Heart left ventricle (tissue), 16 donors: ENCODE measurements around the gene ARHGEF28. TPM values are rescaled to one million over a fixed set of nuclear protein-coding genes. Genes with fewer than 3 reads are reported as not detected.

Source experiments
- ATAC-seq, 4 donors: fragments of 200-7000 bp; cut with Tn5 transposase; one replicate each; pipeline ENCODE4 v1.9.1; 2020 to 2022; ENCODE audit warnings: moderate library complexity in 4 of 4, mild to moderate bottlenecking in 3 of 4, moderate number of reproducible peaks in 1 of 4
- DNase-seq, 5 donors: peaks; one replicate each; pipeline ENCODE4 v3.0.0-alpha.2; 2020
- H3K27ac ChIP-seq, 12 donors: fragments of 200-600 bp; sonication (generic) in 4 of 12; one replicate each; pipeline versions ENCODE4 v1.5.0 to v1.8.0; 2016 to 2022; ENCODE audit warnings: mild to moderate bottlenecking in 2 of 12
- H3K27me3 ChIP-seq, 9 donors: fragments of 200-600 bp; sonication (generic) in 2 of 9; one replicate each; pipeline versions ENCODE4 v1.5.1 to v1.8.0; 2016 to 2022; ENCODE audit warnings: mild to moderate bottlenecking in 3 of 9
- H3K36me3 ChIP-seq, 9 donors: fragments of 200-600 bp; sonication (generic) in 2 of 9; one replicate each; pipeline versions ENCODE4 v1.5.0 to v1.8.0; 2018 to 2022; ENCODE audit warnings: mild to moderate bottlenecking in 2 of 9
- H3K4me1 ChIP-seq, 12 donors: fragments of 200-600 bp; sonication (generic) in 4 of 12; one replicate each; pipeline versions ENCODE4 v1.5.0 to v1.8.0; 2016 to 2022; ENCODE audit warnings: mild to moderate bottlenecking in 3 of 12
- H3K4me3 ChIP-seq, 12 donors: fragments of 200-600 bp; sonication (generic) in 4 of 12; one replicate each; pipeline versions ENCODE4 v1.5.0 to v1.8.0; 2017 to 2022; ENCODE audit warnings: mild to moderate bottlenecking in 9 of 12, moderate library complexity in 4 of 12
- H3K9me3 ChIP-seq, 12 donors: fragments of 200-600 bp; sonication (generic) in 4 of 12; one replicate each; pipeline versions ENCODE4 v1.5.0 to v1.8.0; 2016 to 2022; ENCODE audit warnings: mild to moderate bottlenecking in 1 of 12
- CTCF ChIP-seq, 12 donors: fragments of 200-600 bp; sonication (generic) in 4 of 12; IDR thresholded peaks; one replicate each; pipeline versions ENCODE4 v1.5.0 to v1.8.0; 2018 to 2022; ENCODE audit warnings: antibody characterized with exemption in 12 of 12, mild to moderate bottlenecking in 5 of 12
- POLR2A ChIP-seq, 2 donors: fragments of 450-650 bp; IDR thresholded peaks; one replicate each; pipeline ENCODE4 v1.6.1; 2017; ENCODE audit warnings: antibody characterized with exemption in 2 of 2, mild to moderate bottlenecking in 2 of 2, moderate library complexity in 2 of 2
- WGBS, 4 donors: extraction: QIAGEN DNeasy Blood & Tissue Kit in 2 of 4; methylation state at CpG; one replicate each; pipeline versions ENCODE4 v1.1.5 to v1.1.7; 2013 to 2018; 5-methylcytosine and 5-hydroxymethylcytosine counted together
- intact Hi-C, 10 donors: fragments of 100-400 bp; cut with DNase I; formaldehyde crosslinking; loops; one replicate each; pipeline versions ENCODE4 v1.11.1 to v1.14.2; 2022
- polyA plus RNA-seq, 2 donors: library from polyadenylated mRNA; stranded (reverse); fragments of 200-250 nt; gene quantifications; one replicate each; pipeline ENCODE4 v1.2.3, GENCODE V29; 2013
- total RNA-seq, 9 donors: library from RNA; depleted of rRNA in 2 of 9; stranded (reverse); fragments of >200 nt in 2 of 9; fragmentation: NEBNext Ultra II Directional in 3 of 9; extraction: Animal tissue kit (Norgen Biotek cat#: 25700) in 3 of 9; gene quantifications; one replicate each; pipeline versions ENCODE4 v1.1.0 to v1.2.4, GENCODE V29; 2016 to 2023
- donor health status: ischemic (EF 13 %, LVEDD 7.1; RV severe dilation, severe dysfunction).
- donor health status: healthy with polysubstance abuse.
- donor health status: DM: no; HTN: yes; CAD: no.
- donor health status: DM: no; HTN: no; CAD: no.
- donor health status: ischemic (EF 25% LVEDD 6.9; RV normal size, moderate dysfunction).
- donor health status: ischemic (EF 25% LVEDD 5.7; RV mildly dilated, moderate dysfunction).
- donor health status: healthy.
- donor health status: DM: yes; HTN: yes; CAD: no.
- donor health status: ischemic (EF 35%, LVEDD 5.7; RV mildly dilated, moderate dysfunction).
- donor health status: nonischemic (EF 11% LVEDD 7.7; RV severe dilation, severe dysfunction).
- donor health status: DM: yes; HTN: yes; CAD: no.
- donor health status: PGD.
- donor health status: ischemic (EF 29% LVEDD 5.4; RV normal size, mild dysfunction).
- donor health status: nonischemic (EF 23%, LVEDD 6.1; RV moderate dilation, normal function).

ARHGEF28 gene
- total and polyA plus RNA-seq, 11 donors, result 0.51 to 7.7 (median 1.7) TPM

DNA sequence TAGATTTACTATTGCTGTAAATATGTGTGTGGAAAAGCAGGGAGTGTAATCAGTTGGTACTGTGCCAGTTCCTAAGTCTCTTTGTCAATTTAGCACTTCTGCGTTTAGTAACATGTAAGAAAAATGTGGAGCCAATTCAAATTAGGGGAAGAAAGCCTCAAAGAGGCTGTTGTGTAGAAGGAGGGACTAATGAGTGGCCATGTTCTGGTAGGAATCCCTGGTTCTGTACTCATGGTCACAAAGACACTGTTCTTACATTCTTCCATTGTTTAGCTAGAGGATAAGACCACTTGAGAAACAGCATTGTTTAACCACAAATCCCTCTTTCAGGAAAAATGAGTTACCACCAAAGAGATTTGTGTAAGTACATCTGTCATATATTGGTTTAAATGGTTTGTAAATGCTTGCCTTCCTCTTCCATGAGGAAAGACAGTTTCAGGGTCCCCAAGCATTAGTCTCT lies 14.9 kb downstream of the ARHGEF28 start:
- peaks cover 0 to 5% (median 0%) of the 10 kb centered on the region in 9 donors for H3K27me3 ChIP-seq
- intact Hi-C loops, result no loop called here
- TF ChIP-seq POLR2A (IDR thresholded peaks at IDR 0.05) (no peak), CTCF (IDR thresholded peaks at IDR 0.05) (no peak)
- WGBS, 4 donors, result 5 to 23% (median 12%) methylated on average over 1 of the region's 1 CpG
- no peak for ATAC-seq
- H3K4me3 ChIP-seq, result no peak overlapping the region
- H3K27ac ChIP-seq, result no peak overlapping the region
- H3K36me3 ChIP-seq, result no peaks in the 10 kb centered on the region
- no peaks in the 10 kb centered on the region for H3K9me3 ChIP-seq
- DNase-seq, result no peak
- H3K4me1 ChIP-seq, result peaks cover 0 to 6% (median 0%) of the 10 kb centered on the region in 12 donors

GRCh38 chr5:73641811-73642210 lies 15.8 kb downstream of the ARHGEF28 start:
- no peak overlapping the region for H3K4me3 ChIP-seq
- H3K4me1 ChIP-seq, result peaks cover 0 to 6% (median 0%) of the 10 kb centered on the region in 12 donors
- TF ChIP-seq CTCF (IDR thresholded peaks at IDR 0.05), result no peak
- TF ChIP-seq POLR2A (IDR thresholded peaks at IDR 0.05), result no peak
- DNase-seq, result no peak
- H3K9me3 ChIP-seq, result no peaks in the 10 kb centered on the region
- no peak for ATAC-seq
- no peaks in the 10 kb centered on the region for H3K36me3 ChIP-seq
- H3K27me3 ChIP-seq, result peaks cover 0 to 5% (median 0%) of the 10 kb centered on the region in 9 donors
- WGBS, 4 donors, result 74 to 83% (median 79%) methylated on average over 5 of the region's 5 CpGs
- intact Hi-C loops, result no loop called here
- H3K27ac ChIP-seq, result no peak overlapping the region

GRCh38 chr5:73642344-73642743 lies 16.3 kb downstream of the ARHGEF28 start:
- peaks cover 0 to 5% (median 0%) of the 10 kb centered on the region in 9 donors for H3K27me3 ChIP-seq
- WGBS, 4 donors, result 92 to 97% (median 93%) methylated on average over 4 of the region's 4 CpGs
- H3K36me3 ChIP-seq, result no peaks in the 10 kb centered on the region
- H3K9me3 ChIP-seq, result no peaks in the 10 kb centered on the region
- ATAC-seq (no peak), DNase-seq (no peak)
- H3K4me3 ChIP-seq, result no peak overlapping the region
- no peak overlapping the region for H3K27ac ChIP-seq
- TF ChIP-seq POLR2A (IDR thresholded peaks at IDR 0.05) (no peak), CTCF (IDR thresholded peaks at IDR 0.05) (no peak)
- peaks cover 0 to 6% (median 0%) of the 10 kb centered on the region in 12 donors for H3K4me1 ChIP-seq
- intact Hi-C loops, result no loop called here

GRCh38 chr5:73644385-73644963 lies 18.5 kb downstream of the ARHGEF28 start:
- Histone ChIP-seq H3K27me3 (peaks cover 0 to 5% (median 0%) of the 10 kb centered on the region in 9 donors), H3K36me3 (no peaks in the 10 kb centered on the region), H3K4me1 (peaks cover 0 to 3% (median 0%) of the 10 kb centered on the region in 12 donors), H3K27ac (no peak overlapping the region), H3K9me3 (no peaks in the 10 kb centered on the region), H3K4me3 (no peak overlapping the region)
- WGBS, 4 donors, result 60 to 73% (median 64%) methylated on average over 3 of the region's 3 CpGs
- DNase-seq (no peak), ATAC-seq (no peak)
- intact Hi-C loops, result no loop called here
- TF ChIP-seq CTCF (IDR thresholded peaks at IDR 0.05) (no peak), POLR2A (IDR thresholded peaks at IDR 0.05) (no peak)
